ENCODE results near the gene TSPEAR.

DNA sequence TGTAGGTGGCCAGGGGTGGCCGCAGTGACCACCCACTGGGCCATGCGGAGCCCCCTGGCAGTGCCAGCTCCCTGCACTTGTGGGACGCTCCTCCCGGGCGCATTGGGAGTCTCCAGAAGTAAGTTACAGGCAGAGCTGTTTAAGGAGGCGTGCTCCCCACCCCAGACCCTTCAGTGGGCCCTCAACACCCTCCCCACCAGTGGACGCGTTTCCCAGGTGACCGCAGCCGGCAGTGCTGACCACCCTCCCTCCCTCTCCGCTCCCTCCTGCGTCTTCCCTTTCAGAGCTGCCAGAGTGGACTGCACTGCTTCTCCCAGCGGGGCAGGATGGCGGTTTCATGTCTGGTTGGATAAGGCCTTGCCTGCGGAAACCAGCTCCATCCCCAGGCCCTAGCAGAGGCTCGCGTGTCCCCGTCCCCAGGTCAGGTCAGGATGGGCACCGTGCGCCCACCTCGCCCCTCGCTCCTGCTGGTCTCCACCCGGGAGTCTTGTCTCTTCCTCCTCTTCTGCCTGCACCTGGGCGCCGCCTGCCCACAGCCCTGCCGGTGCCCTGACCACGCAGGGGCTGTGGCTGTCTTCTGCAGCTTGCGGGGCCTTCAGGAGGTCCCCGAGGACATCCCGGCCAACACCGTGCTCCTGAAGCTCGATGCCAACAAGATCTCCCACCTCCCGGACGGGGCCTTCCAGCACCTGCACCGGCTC lies 255.0 kb downstream of the TSPEAR start:
- TF ChIP-seq, protein P1, sequence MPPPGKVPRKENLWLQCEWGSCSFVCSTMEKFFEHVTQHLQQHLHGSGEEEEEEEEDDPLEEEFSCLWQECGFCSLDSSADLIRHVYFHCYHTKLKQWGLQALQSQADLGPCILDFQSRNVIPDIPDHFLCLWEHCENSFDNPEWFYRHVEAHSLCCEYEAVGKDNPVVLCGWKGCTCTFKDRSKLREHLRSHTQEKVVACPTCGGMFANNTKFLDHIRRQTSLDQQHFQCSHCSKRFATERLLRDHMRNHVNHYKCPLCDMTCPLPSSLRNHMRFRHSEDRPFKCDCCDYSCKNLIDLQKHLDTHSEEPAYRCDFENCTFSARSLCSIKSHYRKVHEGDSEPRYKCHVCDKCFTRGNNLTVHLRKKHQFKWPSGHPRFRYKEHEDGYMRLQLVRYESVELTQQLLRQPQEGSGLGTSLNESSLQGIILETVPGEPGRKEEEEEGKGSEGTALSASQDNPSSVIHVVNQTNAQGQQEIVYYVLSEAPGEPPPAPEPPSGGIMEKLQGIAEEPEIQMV (tag; conservative IDR thresholded peaks at IDR 0.05; ENCODE audit: low read depth) = no peak
- TF ChIP-seq CBX1 (IDR thresholded peaks at IDR 0.05; ENCODE audit: low read depth) = no peak
- TF ChIP-seq, protein P2, sequence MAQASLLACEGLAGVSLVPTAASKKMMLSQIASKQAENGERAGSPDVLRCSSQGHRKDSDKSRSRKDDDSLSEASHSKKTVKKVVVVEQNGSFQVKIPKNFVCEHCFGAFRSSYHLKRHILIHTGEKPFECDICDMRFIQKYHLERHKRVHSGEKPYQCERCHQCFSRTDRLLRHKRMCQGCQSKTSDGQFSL (CRISPR knock-in tag; IDR thresholded peaks at IDR 0.05) = no peak
- TF ChIP-seq, protein P2 (tag; IDR thresholded peaks at IDR 0.05) = no peak
